GM19043 (cell line): Measurements from ENCODE around the gene IQCK.
"Not testable (repeated sequence)": the region's sequence is repeated elsewhere in the genome, so short reads cannot be mapped to it uniquely, and the experiment has no call there.

ENCODE experiments used
- ATAC-seq: cut with Tn5 transposase; IDR thresholded peaks from one replicate; pipeline ENCODE4 v1.9.1; 2021; ENCODE audit warnings: low read depth; ENCODE audit not compliant: unreplicated experiment

The IQCK gene

GRCh38 chr16:19715566-19715965 lies 2.5 kb upstream of the IQCK start:
- ATAC-seq = no peak

GRCh38 chr16:19716183-19716582 lies 1.9 kb upstream of the IQCK start:
- ATAC-seq = no peak

- not testable (repeated sequence) for ATAC-seq
Observed at GRCh38 chr16:19716728-19717127, 1.3 kb upstream of the IQCK start.

- ATAC-seq = no peak
Observed at GRCh38 chr16:19717314-19717713, 757 bp upstream of the IQCK start.

GRCh38 chr16:19718624-19718965 lies 524 bp downstream of the IQCK start:
- no peak for ATAC-seq

- ATAC-seq = no peak
Observed at GRCh38 chr16:19722269-19722952, 4.3 kb downstream of the IQCK start.

GRCh38 chr16:19722981-19723380 lies 4.9 kb downstream of the IQCK start:
- ATAC-seq = no peak

GRCh38 chr16:19728636-19728965 lies 10.5 kb downstream of the IQCK start:
- no peak for ATAC-seq

GRCh38 chr16:19733551-19733950 lies 15.5 kb downstream of the IQCK start:
- no peak for ATAC-seq

- no peak for ATAC-seq
Observed at GRCh38 chr16:19735074-19735867, 17.2 kb downstream of the IQCK start.

GRCh38 chr16:19737306-19738038 lies 19.4 kb downstream of the IQCK start:
- no peak for ATAC-seq

GRCh38 chr16:19741354-19741753 lies 23.3 kb downstream of the IQCK start:
- no peak for ATAC-seq

GRCh38 chr16:19743816-19744159 lies 25.7 kb downstream of the IQCK start:
- no peak for ATAC-seq

GRCh38 chr16:19744670-19745069 lies 26.6 kb downstream of the IQCK start:
- no peak for ATAC-seq

- ATAC-seq = no peak
Observed at GRCh38 chr16:19745286-19746010, 27.4 kb downstream of the IQCK start.

GRCh38 chr16:19746561-19746960 lies 28.5 kb downstream of the IQCK start:
- no peak for ATAC-seq

- ATAC-seq = no peak
Observed at GRCh38 chr16:19748389-19749168, 30.5 kb downstream of the IQCK start.

- ATAC-seq = no peak
Observed at GRCh38 chr16:19749571-19750080, 31.6 kb downstream of the IQCK start.

GRCh38 chr16:19751478-19752385 lies 33.7 kb downstream of the IQCK start:
- ATAC-seq = no peak
